Osteoblast (primary cell): ENCODE results near the gene NEK6. TPM values are rescaled to one million over a fixed set of nuclear protein-coding genes. Genes with fewer than 3 reads are reported as not detected.

Experiments used
- DNase-seq: peaks from one replicate; pipeline ENCODE4 v3.0.0; 2011; ENCODE audit warnings: low spot score, mixed read lengths; ENCODE audit not compliant: insufficient read length; ENCODE audit errors: missing footprints
- H2AFZ ChIP-seq: 2 replicates; pipeline ENCODE4 v1.6.0; 2011; ENCODE audit warnings: mild to moderate bottlenecking, low read length
- H3K27ac ChIP-seq: 2 replicates; pipeline ENCODE4 v1.5.1; 2011; ENCODE audit warnings: mild to moderate bottlenecking, low read depth, low read length, moderate library complexity
- H3K27me3 ChIP-seq: 2 replicates; pipeline ENCODE4 v1.6.0; 2012; ENCODE audit warnings: mild to moderate bottlenecking, control low read depth, inconsistent platforms, low read length, moderate library complexity; ENCODE audit not compliant: insufficient read depth
- H3K36me3 ChIP-seq: 2 replicates; pipeline ENCODE4 v1.5.1; 2011; ENCODE audit warnings: mild to moderate bottlenecking, low read length, control low read depth, moderate library complexity; ENCODE audit not compliant: insufficient read depth
- H3K4me1 ChIP-seq: 2 replicates; pipeline ENCODE4 v1.5.1; 2011; ENCODE audit warnings: mild to moderate bottlenecking, low read length, control low read depth, moderate library complexity; ENCODE audit not compliant: insufficient read depth
- H3K4me2 ChIP-seq: 2 replicates; pipeline ENCODE4 v1.6.0; 2011; ENCODE audit warnings: mild to moderate bottlenecking, low read length; ENCODE audit not compliant: insufficient read depth
- H3K4me3 ChIP-seq: fragments of 200-600 bp; sonication (generic); 3 replicates; pipeline ENCODE4 v1.5.1; 2012; ENCODE audit warnings: mild to moderate bottlenecking, low read length, inconsistent platforms; ENCODE audit not compliant: insufficient read depth
- H3K79me2 ChIP-seq: 2 replicates; pipeline ENCODE4 v1.6.0; 2012; ENCODE audit warnings: mild to moderate bottlenecking, low read length, control low read depth, inconsistent platforms; ENCODE audit not compliant: insufficient read depth
- H3K9me3 ChIP-seq: 2 replicates; pipeline ENCODE4 v1.5.1; 2011; ENCODE audit warnings: low read depth, low read length, control low read depth
- H4K20me1 ChIP-seq: 2 replicates; pipeline ENCODE4 v1.6.0; 2012; ENCODE audit warnings: mild to moderate bottlenecking, low read length, control low read depth; ENCODE audit not compliant: insufficient read depth
- CTCF ChIP-seq: IDR thresholded peaks from 2 replicates; pipeline ENCODE4 v1.5.1; 2011; ENCODE audit warnings: mild to moderate bottlenecking, low read depth, low read length, moderate library complexity; ENCODE audit errors: extremely low read depth
- total RNA-seq: library from RNA; depleted of rRNA; stranded (reverse); fragments of >200 nt; gene quantifications from 2 replicates; pipeline ENCODE4 v1.2.3, GENCODE V29; 2012

Gene NEK6
- total RNA-seq, 1 donor, result 128 TPM

- H3K79me2 ChIP-seq, result peaks cover 83% of the 10 kb centered on the region
- peaks cover 12% of the 10 kb centered on the region for H3K36me3 ChIP-seq
- no peak overlapping the region for H3K4me3 ChIP-seq
- H3K27me3 ChIP-seq, result no peaks in the 10 kb centered on the region
- no peak for DNase-seq
- TF ChIP-seq CTCF, result no peak
- H3K27ac ChIP-seq, result peak overlapping the region; percentile 55
- peak overlapping the region; percentile 21 for H3K4me2 ChIP-seq
- peaks cover 42% of the 10 kb centered on the region for H3K4me1 ChIP-seq
- H4K20me1 ChIP-seq, result peaks cover 34% of the 10 kb centered on the region
- H2AFZ ChIP-seq, result no peak overlapping the region
- H3K9me3 ChIP-seq, result no peaks in the 10 kb centered on the region
These were observed 134.6 kb downstream of the NEK6 start for GRCh38 chr9:124392254-124392870.

- H4K20me1 ChIP-seq, result peaks cover 28% of the 10 kb centered on the region
These were observed 135.2 kb downstream of the NEK6 start for GRCh38 chr9:124392871-124393460.

DNA sequence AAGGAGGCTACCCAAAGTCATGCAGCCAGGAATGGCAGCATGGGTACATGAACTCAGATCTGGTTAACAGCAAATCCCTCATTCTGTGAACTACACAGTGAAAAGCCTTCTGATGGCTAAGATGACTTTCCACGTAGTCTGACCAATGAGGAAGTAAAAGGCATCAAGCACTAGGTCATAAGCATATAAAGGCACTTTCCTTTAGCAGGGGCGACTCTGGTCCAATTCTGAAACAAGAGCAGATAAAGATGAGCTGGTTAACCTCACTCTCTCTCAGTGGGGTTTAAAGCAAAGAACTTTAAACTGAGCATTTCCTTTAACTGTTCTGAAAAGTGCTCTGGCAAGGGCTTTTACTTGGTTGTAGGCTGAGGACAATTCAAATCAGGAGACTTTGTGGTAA lies 136.4 kb downstream of the NEK6 start:
- peaks cover 48% of the 10 kb centered on the region for H3K4me1 ChIP-seq
- H3K36me3 ChIP-seq, result peaks cover 14% of the 10 kb centered on the region
- H3K4me3 ChIP-seq, result no peak overlapping the region
- no peak overlapping the region for H3K4me2 ChIP-seq
- no peaks in the 10 kb centered on the region for H3K9me3 ChIP-seq
- H3K27ac ChIP-seq, result peak overlapping the region; percentile 55
- TF ChIP-seq CTCF, result no peak
- peaks cover 16% of the 10 kb centered on the region for H4K20me1 ChIP-seq
- H3K27me3 ChIP-seq, result no peaks in the 10 kb centered on the region
- DNase-seq, result no peak
- H2AFZ ChIP-seq, result no peak overlapping the region
- peaks cover 83% of the 10 kb centered on the region for H3K79me2 ChIP-seq

More at GRCh38 chr9:124392871-124393460, 135.2 kb downstream of the NEK6 start:
- Histone ChIP-seq H3K4me3 (no peak overlapping the region), H2AFZ (no peak overlapping the region), H3K4me2 (peak overlapping the region; percentile 21), H3K27me3 (no peaks in the 10 kb centered on the region), H3K36me3 (peaks cover 14% of the 10 kb centered on the region), H3K27ac (peak overlapping the region; percentile 55), H3K9me3 (no peaks in the 10 kb centered on the region), H3K79me2 (peaks cover 83% of the 10 kb centered on the region), H3K4me1 (peaks cover 42% of the 10 kb centered on the region)
- peak; percentile 87 for DNase-seq
- TF ChIP-seq CTCF, result peak; percentile 71

- DNase-seq, result no peak
- H3K4me2 ChIP-seq, result no peak overlapping the region
- no peak overlapping the region for H3K27ac ChIP-seq
- H3K27me3 ChIP-seq, result no peaks in the 10 kb centered on the region
- H3K4me1 ChIP-seq, result peaks cover 52% of the 10 kb centered on the region
- H2AFZ ChIP-seq, result no peak overlapping the region
- H4K20me1 ChIP-seq, result peaks cover 16% of the 10 kb centered on the region
- TF ChIP-seq CTCF, result peak; percentile 22
- H3K79me2 ChIP-seq, result peaks cover 83% of the 10 kb centered on the region
- peaks cover 14% of the 10 kb centered on the region for H3K36me3 ChIP-seq
- no peaks in the 10 kb centered on the region for H3K9me3 ChIP-seq
- H3K4me3 ChIP-seq, result no peak overlapping the region
These were observed 136.8 kb downstream of the NEK6 start for GRCh38 chr9:124394596-124394995.
